Nephron progenitor cell (in vitro differentiated cells): ENCODE results near the gene FCRL5.

Source experiments
- DNase-seq: peaks from one replicate; pipeline ENCODE4 v3.0.0; 2021
- H3K27ac Mint-ChIP-seq: 2 replicates; pipeline ENCODE4 v1.8.0; 2021; ENCODE audit warnings: mild to moderate bottlenecking, moderate library complexity, mixed read lengths
- H3K27me3 Mint-ChIP-seq: 2 replicates; pipeline ENCODE4 v1.8.0; 2021; ENCODE audit warnings: mild to moderate bottlenecking, low read depth, mixed read lengths; ENCODE audit not compliant: poor library complexity
- H3K36me3 Mint-ChIP-seq: 2 replicates; pipeline ENCODE4 v1.8.0; 2021; ENCODE audit warnings: low read depth, mixed read lengths
- H3K4me1 Mint-ChIP-seq: 2 replicates; pipeline ENCODE4 v1.8.0; 2021; ENCODE audit warnings: mixed read lengths
- H3K4me3 Mint-ChIP-seq: 2 replicates; pipeline ENCODE4 v1.8.0; 2021; ENCODE audit warnings: mild to moderate bottlenecking, moderate library complexity, mixed read lengths
- H3K9me3 Mint-ChIP-seq: 2 replicates; pipeline ENCODE4 v1.8.0; 2021; ENCODE audit warnings: mild to moderate bottlenecking, moderate library complexity, mixed read lengths
- TF ChIP-seq, protein P1 (sequence below): fragments of 200-600 bp; sonication (generic); IDR thresholded peaks from 2 replicates; pipeline ENCODE4 v1.5.0; 2021; ENCODE audit warnings: antibody characterized with exemption

Gene FCRL5

DNA sequence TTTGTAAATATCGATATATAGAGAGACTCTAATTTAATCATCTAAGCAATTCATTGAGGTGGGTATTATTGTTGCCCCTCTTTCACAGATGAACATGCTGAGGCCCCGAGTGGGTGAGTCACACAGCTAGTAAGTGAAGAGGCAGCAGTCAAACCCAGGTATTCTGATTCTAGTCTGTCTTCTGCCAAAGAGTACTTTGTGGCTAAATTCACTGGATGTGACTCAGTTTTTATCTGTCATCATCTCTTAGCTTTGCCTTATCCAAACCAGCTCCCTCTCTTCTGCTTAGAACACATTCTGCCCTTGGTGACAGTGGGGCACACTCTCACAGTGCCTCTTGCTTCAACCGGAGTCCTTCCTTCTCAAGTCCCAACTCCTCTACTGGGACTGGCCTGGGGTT is 11.5 kb downstream of the FCRL5 start:
- peaks cover 20% of the 10 kb centered on the region for H3K9me3 Mint-ChIP-seq
- no peak overlapping the region for H3K4me3 Mint-ChIP-seq
- no peaks in the 10 kb centered on the region for H3K4me1 Mint-ChIP-seq
- DNase-seq = no peak
- H3K36me3 Mint-ChIP-seq = no peaks in the 10 kb centered on the region
- H3K27ac Mint-ChIP-seq = no peak overlapping the region
- H3K27me3 Mint-ChIP-seq = peaks cover 14% of the 10 kb centered on the region
- TF ChIP-seq, protein P1, sequence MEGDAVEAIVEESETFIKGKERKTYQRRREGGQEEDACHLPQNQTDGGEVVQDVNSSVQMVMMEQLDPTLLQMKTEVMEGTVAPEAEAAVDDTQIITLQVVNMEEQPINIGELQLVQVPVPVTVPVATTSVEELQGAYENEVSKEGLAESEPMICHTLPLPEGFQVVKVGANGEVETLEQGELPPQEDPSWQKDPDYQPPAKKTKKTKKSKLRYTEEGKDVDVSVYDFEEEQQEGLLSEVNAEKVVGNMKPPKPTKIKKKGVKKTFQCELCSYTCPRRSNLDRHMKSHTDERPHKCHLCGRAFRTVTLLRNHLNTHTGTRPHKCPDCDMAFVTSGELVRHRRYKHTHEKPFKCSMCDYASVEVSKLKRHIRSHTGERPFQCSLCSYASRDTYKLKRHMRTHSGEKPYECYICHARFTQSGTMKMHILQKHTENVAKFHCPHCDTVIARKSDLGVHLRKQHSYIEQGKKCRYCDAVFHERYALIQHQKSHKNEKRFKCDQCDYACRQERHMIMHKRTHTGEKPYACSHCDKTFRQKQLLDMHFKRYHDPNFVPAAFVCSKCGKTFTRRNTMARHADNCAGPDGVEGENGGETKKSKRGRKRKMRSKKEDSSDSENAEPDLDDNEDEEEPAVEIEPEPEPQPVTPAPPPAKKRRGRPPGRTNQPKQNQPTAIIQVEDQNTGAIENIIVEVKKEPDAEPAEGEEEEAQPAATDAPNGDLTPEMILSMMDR = no peak

DNA sequence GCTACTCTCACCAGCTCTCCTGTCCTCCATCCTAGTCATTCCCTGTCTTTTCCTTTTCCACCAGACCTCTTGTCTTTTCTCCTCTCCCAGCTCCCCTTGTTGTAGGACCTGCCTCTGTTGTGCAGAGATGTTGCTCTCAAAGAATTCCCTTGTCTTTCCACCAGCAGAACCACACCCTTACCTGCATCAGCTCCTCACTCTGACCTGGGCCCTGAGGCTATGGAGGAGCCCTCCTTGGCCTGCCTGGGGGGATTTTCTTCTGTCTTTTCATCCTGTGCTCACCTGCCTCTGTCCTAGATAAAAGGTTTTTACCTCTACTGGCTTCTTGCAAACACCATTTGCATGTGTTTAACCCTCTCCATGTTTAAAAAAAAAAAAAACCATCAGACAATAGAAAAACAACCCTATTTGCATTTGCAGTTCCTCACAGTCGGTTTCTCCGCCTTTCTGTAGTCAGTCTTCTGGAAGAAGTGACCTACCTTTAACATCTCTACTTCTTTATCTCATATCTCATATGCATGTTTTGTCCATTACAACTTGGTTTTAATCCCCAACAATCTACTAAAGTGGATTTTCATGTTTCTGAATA is 12.1 kb downstream of the FCRL5 start:
- DNase-seq = no peak
- H3K4me1 Mint-ChIP-seq = no peaks in the 10 kb centered on the region
- no peak overlapping the region for H3K4me3 Mint-ChIP-seq
- H3K27ac Mint-ChIP-seq = no peak overlapping the region
- no peaks in the 10 kb centered on the region for H3K36me3 Mint-ChIP-seq
- peaks cover 20% of the 10 kb centered on the region for H3K9me3 Mint-ChIP-seq
- TF ChIP-seq, protein P1 = no peak
- peaks cover 14% of the 10 kb centered on the region for H3K27me3 Mint-ChIP-seq

DNA sequence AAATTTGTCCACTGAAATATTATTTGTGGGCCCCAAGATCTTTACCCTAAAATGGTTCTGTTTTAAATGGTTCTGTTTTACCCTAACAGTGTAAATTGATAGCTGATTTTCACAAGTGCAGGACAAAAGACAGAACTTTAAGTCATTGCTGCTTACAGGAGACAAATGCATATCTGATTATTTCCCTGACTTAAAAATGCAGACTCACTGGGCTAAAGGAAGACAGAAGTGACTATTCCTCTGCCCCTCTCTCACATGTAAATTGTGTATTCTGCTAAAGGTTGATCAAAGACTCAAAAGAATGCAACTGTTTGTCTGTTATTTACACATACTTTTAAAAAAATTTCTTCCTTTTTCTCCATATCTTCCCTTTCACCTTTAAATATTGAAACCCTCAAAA is 12.7 kb downstream of the FCRL5 start:
- no peaks in the 10 kb centered on the region for H3K36me3 Mint-ChIP-seq
- peaks cover 20% of the 10 kb centered on the region for H3K9me3 Mint-ChIP-seq
- no peak for DNase-seq
- H3K27me3 Mint-ChIP-seq = peaks cover 14% of the 10 kb centered on the region
- no peaks in the 10 kb centered on the region for H3K4me1 Mint-ChIP-seq
- no peak overlapping the region for H3K27ac Mint-ChIP-seq
- no peak overlapping the region for H3K4me3 Mint-ChIP-seq
- TF ChIP-seq, protein P1 = no peak

DNA sequence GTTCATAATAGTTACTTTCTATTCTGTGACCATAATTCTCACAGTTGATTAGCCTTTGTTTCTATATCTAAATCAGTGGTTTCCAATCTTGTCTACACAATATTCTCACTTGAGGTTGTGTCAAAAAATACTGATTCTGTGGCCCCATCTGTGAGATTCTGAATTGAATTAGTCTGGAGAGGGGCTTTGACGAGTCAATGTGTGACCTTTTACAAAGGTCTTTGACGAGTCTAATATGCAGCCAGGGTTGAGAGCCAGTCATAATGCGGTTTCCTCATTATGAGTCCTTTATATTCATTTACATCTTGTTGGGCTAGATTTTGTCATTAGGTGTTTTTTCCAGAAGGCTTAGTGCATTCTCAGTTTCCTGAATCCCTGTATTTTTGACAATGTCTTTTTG is 19.7 kb downstream of the FCRL5 start:
- no peaks in the 10 kb centered on the region for H3K4me1 Mint-ChIP-seq
- H3K9me3 Mint-ChIP-seq = peaks cover 12% of the 10 kb centered on the region
- H3K4me3 Mint-ChIP-seq = no peak overlapping the region
- no peaks in the 10 kb centered on the region for H3K36me3 Mint-ChIP-seq
- TF ChIP-seq, protein P1 = no peak
- H3K27ac Mint-ChIP-seq = no peak overlapping the region
- no peaks in the 10 kb centered on the region for H3K27me3 Mint-ChIP-seq
- no peak for DNase-seq

DNA sequence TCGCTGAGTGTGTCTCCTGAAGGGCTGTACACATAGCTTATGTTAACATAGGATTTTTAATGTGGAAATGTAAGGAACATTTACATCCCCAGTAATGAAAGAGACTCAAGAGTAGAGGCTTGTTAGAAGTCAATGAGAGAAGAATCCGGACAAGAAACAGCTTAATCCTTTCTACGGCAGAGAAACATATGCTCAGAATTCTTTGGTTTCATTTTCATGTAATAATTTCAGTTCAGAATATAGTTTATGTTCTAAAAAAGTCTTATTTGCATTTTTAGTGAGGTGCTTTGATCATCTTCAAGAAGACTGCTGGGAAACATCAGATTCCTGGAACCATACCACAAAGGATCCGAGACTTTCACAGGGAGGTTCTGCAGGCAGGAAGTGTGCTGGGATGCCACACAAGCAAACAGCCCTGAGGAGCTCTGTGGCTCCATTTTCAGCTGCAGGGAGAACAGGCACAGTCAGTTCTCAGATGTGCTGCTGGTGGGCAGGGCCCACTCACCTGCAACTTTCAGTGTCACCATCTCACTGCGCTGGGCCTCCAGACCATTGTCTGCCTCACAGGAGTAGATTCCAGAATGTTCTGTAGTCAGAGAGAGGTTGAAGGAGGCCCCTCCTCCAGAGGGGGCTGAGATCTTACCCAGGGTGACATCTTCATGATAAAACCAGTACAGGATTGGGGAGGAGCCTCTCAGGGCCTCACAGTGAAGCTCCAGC is 28.4 kb downstream of the FCRL5 start:
- no peaks in the 10 kb centered on the region for H3K9me3 Mint-ChIP-seq
- no peak for DNase-seq
- H3K4me3 Mint-ChIP-seq = no peak overlapping the region
- H3K27me3 Mint-ChIP-seq = peaks cover 7% of the 10 kb centered on the region
- no peak overlapping the region for H3K27ac Mint-ChIP-seq
- no peaks in the 10 kb centered on the region for H3K4me1 Mint-ChIP-seq
- TF ChIP-seq, protein P1 = no peak
- no peaks in the 10 kb centered on the region for H3K36me3 Mint-ChIP-seq

DNA sequence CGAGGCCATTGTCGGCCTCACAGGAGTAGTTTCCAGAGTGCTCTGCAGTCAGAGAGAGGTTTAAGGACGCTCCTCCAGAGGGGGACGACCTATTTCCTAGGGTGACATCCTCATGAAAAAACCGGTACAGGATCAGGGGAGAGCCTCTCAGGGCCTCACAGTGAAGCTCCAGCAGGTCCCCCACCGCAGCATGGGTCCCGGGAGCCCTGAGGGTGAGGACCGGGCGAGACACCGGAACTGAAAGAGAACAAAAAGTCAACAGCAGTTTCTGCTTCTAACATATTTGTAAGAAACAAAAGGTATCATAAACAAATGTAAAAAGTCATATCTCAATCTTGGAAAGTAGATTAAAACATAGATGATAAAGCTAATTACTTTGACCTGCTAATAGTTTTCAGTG is 31.3 kb downstream of the FCRL5 start:
- no peaks in the 10 kb centered on the region for H3K36me3 Mint-ChIP-seq
- no peaks in the 10 kb centered on the region for H3K9me3 Mint-ChIP-seq
- H3K4me1 Mint-ChIP-seq = no peaks in the 10 kb centered on the region
- TF ChIP-seq, protein P1 = no peak
- H3K27me3 Mint-ChIP-seq = peaks cover 11% of the 10 kb centered on the region
- no peak for DNase-seq
- H3K27ac Mint-ChIP-seq = no peak overlapping the region
- H3K4me3 Mint-ChIP-seq = no peak overlapping the region
